Left lobe of liver (tissue), 2 donors: Measurements from ENCODE around the gene HEATR5A. TPM values are rescaled to one million over a fixed set of nuclear protein-coding genes. Genes with fewer than 3 reads are reported as not detected.
A peak's percentile ranks its signal among the peaks of the same experiment; 100 is the strongest.
"Not testable (repeated sequence)": the region's sequence is repeated elsewhere in the genome, so short reads cannot be mapped to it uniquely, and the experiment has no call there.

Experiments
- ATAC-seq: fragments of 200-7000 bp; cut with Tn5 transposase; one replicate; pipeline ENCODE4 v1.9.1; 2020; ENCODE audit warnings: mild to moderate bottlenecking, moderate library complexity
- DNase-seq: peaks from one replicate; pipeline ENCODE4 v3.0.0-alpha.2; 2020; ENCODE audit warnings: low spot score
- total RNA-seq: library from RNA; stranded (reverse); gene quantifications from one replicate; pipeline ENCODE4 v1.2.1, GENCODE V29; 2021
- donor health status: DM: no; HTN: no; CAD: no; lungs with moderate emphysema.
- donor health status: DM: no; HTN: yes; CAD: no.

Gene HEATR5A
- 21.5 TPM for total RNA-seq

DNA sequence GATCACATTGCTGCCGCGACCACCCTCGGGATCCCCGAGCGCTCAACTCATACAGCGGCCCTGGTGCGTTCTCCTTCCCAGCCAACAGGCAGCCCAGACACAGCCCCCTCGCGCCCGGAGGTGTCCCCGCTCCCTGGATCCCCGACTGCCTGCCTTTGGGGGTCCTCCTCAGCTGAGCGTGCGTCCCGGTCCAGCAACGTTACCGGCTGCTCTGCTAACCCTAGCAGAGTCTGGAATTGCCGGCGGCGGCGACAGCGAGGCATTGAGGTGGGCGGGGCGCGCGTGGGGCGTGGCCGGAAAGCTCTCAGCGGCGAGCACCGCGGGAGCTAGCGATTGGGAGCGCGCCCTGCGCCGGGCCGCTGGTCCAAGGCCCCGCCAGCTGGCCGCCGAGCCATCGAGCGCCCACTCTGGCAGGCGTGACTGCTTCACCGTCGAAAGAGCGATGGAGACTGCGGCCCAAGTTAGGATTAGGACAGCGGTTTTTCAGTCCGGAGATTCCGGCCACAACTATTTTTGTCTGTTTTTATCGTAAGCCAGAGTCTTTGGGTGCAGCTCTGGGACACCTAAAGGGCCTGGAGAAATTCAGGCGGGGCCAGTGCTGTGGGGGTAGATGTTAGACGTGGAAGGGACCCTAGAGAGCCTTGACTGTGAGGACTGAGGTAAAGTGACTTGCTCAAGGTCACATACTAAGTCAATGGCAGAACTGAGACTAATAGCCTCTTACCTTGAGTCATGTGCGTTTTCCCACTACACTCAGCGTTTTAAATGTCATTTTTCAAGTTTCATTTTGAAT lies at the start of gene HEATR5A:
TSS of gene HEATR5A (minus strand) at position 232 of the 793 bp plus-strand sequence. CDS start 17,575 bp downstream, outside the sequence.
- ATAC-seq (peak; percentile 92), DNase-seq (peak; percentile 96)

DNA sequence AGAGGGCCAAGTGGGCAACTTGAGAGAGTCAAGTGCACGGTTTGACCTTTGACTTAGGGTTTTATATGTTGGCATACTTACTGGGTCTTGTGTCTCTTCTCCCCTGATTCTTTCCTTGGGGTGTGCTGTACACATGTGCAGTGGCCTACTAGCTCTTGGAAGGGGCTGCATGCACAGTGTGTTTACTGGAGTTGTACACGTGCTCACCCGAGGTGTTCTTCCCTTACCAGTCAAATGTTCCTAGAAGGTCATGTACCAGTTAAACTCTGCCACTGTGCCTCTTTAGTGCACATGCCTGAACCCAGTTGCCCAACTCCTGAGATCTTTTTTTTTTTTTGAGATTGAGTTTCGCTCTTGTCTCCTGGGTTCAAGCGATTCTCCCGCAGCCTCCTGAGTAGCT lies 46.2 kb upstream of the HEATR5A start:
- ATAC-seq (no peak), DNase-seq (no peak)

DNA sequence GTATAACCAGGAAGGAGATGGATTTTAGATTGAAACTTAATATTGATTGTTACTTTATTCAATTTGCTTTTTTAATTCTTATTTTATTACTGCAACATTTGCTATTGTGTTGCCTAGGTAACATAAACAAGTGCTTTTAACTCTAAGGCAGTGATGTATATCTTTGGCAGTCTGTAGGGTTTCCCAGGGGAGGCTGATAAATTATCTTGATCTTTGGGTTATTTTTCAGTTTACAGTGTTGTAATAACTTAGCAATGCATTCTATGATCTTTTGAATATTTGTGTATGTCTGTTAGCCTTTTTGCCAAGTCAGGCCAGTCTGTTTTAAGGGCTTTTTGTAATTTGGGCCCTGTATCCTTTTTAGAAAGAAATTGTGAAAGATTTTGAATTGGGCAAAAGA lies 44.8 kb upstream of the HEATR5A start:
- ATAC-seq, result no peak
- no peak for DNase-seq

DNA sequence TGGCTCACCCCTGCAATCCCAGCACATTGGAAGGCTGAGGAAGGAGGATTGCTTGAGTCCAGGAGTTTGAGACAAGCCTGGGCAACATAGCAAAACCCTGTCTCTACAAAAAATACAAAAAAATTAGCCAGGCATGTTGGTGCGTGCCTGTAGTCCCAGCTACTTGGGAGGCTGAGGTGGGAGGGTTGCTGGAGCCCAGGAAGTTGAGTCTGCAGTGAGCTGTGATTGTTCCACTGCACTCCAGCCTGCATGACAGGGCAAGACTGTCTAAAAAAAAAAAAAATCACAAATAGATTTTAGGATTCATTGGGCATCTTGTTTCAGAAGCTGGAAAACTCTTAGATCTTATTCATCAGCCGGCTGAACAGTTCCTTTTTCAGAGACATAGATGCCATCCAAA lies 42.1 kb upstream of the HEATR5A start:
- not testable (repeated sequence) for ATAC-seq, DNase-seq

DNA sequence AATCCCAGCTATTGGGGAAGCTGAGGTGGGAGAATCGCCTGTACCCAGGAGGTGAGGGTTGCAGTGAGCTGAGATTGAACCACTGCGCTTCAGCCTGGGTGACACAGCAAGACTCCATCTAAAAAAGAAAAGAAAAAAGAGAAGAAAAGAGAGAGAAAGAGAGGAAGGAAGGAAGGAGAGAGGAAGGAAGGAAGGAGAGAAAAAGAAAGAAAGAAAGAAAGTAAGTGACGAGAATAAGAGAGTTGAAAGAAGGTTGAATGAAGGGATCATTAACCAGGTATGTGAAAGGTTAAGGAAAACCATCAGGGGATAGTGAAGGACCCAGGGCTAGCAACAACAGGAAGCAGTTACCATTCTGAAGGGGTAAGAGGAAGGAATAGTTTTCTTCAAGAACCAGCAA lies 41.2 kb upstream of the HEATR5A start:
- no peak for ATAC-seq
- DNase-seq, result no peak

DNA sequence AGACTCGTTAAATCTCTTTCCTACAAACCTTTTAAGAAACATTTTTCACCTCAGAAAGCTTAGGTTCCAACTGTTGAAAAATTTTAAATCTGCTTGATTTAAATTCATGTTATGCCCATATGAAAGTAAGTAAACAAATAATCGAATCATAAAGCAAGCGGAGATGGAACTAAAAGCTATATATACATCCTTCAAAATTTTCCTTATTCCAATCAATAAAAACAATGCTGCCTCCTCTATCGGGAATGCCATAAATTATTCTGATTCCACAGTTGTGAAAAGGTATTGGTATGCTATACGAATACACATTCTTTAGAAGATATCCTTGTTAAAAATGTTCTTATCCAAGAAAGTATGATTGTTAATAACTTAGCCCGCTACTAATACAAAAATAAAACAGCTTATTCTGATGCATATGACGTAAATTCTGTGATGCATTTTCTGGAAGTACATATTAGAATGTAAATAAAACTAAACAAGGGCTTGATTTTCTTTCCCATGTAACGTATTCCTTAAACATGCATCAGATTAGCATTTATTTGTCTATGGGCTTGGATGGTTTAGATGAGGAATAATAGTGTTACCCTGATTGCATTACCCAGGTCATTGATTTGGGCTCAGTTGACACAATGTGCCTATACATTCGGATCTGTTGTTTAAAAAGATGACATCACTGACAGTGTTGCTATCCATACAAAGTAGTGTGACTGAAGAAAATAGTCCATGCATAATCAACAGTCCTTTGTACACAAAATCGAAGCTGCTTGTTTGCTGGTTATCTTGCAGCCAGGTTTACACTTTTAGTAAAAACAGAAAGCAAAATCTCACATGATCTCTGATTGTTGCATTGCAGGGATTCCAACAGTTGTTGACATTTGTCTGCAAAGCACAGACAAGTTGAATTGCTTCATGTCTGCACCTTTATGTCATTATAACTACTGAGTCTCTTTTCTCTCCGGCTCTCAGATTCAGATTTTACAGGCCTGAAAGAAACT lies 37.6 kb upstream of the HEATR5A start:
- DNase-seq, result no peak
- ATAC-seq, result peak; percentile 24

DNA sequence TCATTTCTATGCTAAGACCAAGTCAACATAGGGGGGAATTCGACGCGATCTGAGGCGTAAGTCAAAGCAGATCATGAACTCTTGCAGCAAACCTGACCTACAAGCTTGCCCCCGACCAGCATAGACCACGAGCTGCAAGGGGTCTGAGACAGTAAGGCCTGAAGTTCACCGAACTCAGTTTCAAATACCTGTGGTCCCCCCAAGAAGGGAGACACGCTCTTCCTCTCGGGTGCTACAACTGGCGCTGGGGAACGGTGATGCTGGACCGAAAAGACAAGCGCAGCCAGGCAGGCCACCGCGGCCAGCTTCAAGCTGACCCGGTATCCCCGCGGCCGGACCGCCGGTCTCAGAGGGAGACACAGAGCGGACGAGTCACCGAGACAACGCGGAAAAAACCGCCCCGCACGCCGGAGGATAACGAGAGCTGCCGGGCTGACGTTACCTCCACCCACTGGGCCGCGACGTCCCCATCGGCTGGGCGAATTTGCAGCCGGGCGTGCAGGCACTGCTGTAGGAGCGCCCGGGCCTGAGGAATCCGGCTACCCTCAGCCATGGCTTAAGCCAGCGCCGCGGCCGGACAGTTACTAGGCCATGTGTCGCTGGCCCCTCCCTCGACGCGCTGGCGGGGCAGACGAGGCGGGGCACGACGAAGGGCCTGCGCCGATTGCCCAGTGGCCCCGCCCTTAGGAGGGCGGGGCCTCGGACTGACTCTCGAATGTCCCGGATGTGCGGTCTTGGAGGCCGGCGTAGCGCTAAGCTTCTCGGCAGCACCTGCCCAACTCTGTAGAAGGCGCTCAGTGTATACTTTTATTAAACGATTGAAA lies 36.7 kb upstream of the HEATR5A start, which contains the start of gene DTD2:
TSS of gene DTD2 (minus strand) at position 666 of the 824 bp plus-strand sequence. CDS start at position 553, 113 bp downstream.
- DNase-seq (peak; percentile 95), ATAC-seq (peak; percentile 98)

DNA sequence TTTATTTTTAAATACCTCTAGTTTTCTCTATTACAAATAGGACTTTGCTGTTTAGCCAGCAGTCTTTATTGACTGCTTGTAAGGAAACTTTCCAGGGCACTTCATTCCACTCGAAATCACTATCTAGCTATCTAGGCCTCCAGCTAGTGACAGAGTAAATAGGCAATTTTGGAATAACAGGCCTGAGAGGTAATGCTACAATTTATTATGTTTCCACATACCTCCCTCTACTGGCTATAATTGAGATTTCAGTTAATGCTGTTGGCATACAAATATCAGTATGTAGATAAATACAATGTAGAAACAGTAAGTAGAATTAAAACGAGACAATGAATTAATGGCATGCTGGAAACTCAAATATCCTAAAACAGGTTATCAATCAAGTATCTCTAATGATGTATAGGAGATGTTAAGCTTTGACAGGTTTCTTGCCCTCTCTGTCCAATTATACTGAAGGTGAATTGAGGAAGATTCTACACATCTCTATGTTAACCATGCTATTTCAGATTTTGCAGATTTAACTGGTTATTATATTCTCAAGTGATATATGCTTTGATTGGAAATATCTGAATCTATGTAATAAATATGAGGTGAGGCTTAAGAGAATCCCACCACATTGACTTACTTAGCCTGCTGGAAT lies 29.7 kb upstream of the HEATR5A start:
- ATAC-seq (peak; percentile 95), DNase-seq (no peak)

DNA sequence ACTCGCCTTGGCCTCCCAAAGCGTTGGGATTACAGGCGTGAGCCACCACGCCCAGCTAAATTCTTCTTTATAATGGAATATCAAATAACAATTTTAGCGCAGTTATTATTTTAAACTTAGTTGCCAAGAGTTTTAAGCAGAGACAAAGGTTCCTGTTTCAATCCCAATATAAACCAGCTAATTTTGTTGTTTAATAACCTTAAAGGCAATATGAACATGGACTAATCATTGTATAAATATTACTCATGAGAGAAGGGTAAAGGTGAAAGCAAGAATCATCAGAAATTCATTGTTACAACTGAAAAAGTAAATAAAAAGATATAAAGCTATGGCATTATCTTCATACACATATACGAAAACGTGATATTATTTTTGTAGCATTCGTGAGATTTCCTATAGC lies 28.8 kb upstream of the HEATR5A start:
- no peak for ATAC-seq
- no peak for DNase-seq

DNA sequence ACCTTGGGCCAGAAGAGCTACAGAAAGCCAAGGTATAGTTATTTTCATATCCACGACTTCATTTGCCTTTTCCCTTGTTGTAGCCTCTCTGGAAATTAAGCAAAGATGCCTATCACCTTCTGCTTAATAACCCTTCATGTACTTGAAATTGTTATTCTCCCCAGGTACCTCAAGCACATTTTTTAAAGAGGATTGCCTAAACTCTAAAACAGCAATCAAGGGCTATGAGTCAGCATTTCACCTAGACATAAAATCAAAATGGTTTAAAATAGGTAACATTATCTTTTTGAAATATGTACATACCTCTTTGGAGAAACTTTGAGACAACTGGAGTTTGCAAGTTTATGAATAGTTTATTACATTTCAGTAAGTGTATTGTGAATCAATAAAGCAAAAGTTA lies 25.4 kb upstream of the HEATR5A start:
- no peak for ATAC-seq
- DNase-seq, result no peak

DNA sequence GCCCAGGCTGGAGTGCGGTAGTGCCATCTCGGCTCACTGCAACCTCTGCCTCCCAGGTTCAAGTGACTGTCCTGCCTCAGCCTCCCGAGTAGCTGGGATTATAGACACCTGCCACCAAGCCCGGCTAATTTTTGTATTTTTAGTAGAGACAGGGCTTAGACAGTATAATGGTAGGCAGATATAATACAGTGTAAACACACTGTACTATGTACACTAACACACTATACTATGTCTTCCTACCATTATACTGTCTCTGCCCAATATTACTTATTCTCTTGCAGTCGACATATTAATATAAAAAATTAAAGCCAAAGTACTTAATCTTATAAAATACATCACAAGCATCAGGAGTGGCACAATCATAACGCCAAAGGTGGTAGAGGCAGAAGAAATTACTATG lies 21.9 kb upstream of the HEATR5A start:
- ATAC-seq (no peak), DNase-seq (no peak)

DNA sequence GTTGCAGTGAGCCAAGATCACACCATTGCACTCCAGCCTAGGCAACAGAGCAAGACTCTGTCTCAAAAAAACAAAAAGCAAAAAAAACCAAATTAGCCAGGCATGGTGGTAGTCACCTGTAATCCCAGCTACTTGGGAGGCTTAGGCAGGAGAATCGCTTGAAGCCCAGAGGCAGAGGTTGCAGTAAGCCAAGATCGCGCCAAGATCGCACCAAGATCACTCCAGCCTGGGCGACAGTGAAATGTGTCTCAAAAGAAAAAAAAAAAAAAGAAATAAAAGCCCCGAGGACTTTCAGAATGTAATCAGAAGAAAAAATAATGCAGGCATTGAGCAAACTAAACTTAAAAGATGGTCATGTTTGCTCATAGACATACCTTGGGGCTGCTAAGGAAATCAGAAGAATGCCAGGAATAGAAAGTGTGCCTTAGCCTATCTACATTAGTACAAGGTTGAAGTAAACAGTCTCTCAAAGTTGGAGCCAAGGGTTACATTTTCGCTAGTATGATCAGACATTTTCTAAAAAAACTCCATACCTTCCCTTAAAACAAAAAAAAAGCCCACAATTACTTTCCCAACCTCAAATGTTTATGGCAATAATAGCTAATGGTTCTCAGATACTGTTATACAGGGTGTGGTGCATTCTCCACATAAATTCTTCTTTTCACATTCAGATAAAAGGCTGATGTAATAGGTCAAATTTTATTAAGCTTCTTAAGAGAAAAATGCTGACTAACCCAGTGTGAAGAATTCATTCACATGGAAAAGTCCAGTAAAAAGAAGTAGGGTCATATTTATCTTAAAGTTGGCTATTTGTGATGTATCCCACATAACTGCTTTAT lies 21.1 kb upstream of the HEATR5A start:
- ATAC-seq, result no peak

DNA sequence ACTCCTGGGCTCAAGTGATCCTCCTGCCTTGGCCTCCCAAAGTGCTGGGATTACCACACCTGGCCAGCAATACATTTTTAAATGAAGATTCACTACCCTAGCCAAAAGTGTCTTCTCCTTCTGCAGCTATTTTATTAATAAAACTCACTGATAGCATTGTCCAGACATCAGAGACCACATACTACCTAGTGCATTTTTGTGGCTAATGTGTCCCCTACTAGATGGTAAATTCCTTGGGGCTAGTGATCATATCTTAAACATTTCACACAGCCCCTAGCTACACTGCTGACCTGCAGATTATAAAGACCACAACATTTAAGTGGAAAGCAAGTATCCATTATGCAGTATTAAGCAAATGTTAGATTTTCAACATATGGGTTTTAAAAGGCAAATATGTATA lies 19.9 kb upstream of the HEATR5A start:
- no peak for DNase-seq
- no peak for ATAC-seq

More for the DNA sequence above, 21.1 kb upstream of the HEATR5A start:
- no peak for DNase-seq

DNA sequence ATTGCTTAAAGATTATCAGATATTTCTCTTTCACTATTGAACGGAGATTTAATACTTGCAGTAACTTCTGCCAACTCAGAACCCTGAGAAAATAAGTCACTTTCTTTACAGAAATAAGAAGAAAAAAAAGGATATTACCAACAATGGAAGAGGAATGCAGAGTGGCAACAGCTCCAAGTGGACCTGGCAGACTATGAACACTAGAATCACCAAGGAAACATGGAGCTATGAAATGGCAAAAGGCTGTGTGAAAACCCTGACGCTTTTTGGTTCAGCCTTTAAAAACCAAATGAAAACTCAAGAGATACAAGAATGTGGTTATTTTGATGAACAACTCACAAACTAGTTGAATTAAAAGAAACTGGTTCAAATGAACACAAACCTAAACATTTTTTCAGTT lies 19.2 kb upstream of the HEATR5A start:
- DNase-seq, result no peak
- ATAC-seq, result no peak

DNA sequence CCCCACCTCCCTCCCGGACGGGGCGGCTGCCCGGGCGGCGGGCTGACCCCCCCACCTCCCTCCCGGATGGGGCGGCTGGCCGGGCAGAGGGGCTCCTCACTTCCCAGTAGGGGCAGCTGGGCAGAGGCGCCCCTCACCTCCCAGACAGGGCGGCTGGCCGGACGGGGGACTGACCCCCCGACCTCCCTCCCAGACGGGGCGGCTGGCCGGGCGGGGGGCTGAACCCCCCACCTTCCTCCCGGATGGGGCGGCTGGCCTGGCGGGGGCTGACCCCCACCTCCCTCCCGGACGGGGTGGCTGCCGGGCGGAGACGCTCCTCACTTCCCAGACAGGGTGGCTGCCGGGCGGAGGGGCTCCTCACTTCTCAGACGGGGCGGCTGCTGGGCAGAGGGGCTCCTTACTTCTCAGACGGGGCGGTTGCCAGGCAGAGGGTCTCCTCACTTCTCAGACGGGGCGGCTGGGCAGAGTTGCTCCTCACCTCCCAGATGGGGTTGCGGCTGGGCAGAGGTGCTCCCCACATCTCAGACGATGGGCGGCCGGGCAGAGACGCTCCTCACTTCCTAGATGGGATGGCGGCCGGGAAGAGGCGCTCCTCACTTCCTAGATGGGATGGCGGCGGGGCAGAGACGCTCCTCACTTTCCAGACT lies 16.8 kb upstream of the HEATR5A start:
- ATAC-seq, DNase-seq: not testable (repeated sequence)

DNA sequence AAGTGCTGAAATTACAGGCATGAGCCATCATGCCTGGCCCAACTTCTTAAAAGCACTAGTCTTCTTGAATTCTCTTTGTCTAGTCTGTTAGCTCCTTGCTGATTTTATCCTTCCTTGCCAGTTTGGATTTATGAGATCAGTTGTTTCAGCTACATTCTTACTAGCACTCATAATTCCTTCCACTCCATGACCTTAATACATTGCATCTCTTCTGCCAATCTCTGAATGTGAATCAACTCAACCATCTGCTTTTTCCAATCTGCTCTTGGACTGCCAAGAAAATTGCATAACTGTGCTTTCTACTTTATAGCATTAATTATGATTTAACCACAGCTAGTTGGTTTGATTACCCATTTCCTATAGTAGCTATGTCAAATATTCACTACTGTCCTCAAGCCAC lies 14.9 kb upstream of the HEATR5A start:
- no peak for ATAC-seq
- DNase-seq, result no peak

DNA sequence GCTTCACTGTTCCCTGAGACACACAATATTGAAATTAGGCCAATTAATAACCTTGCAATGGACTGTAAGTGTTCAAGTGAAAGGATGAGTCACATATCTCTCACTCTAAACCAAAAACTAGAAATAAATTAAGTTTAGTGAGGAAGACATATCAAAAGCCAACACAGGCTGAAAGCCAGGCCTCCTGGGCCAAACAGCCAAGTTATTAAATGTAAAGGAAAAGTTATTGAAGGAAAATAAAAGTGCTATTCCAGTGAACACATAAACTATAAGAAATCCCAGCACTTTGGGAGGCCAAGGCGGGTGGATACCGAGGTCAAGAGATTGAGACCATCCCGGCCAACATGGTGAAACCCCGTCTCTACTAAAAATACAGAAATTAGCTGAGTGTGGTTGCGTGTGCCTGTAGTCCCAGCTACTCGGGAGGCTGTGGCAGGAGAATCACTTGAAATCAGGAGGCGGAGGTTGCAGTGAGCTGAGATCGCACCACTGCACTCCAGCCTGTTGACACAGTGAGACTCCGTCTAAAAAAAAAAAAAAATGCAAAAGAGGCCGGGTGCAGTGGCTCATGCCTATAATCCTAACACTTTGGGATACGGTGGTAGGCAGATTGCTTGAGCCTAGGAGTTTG lies 10.4 kb upstream of the HEATR5A start:
- ATAC-seq, result no peak
- DNase-seq, result no peak

DNA sequence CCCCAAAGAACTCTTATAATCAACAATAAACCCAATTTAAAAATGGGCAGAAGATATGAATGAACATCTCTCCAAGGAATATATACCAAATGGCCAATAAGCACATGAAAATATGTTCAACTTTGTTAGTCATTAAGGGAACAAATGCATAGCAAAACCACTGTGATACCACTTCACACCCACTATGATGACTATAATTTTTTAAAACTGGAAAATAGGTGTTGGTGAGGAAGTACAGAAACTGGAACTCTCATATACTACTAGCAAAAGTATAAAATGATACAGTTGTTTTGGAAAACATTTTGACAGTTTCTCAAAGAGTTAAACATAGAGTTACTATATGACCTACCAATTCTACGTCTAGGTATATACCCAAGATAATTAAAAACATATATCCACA lies 9.4 kb upstream of the HEATR5A start:
- DNase-seq, result no peak
- no peak for ATAC-seq
